GM18526 (cell line): ENCODE measurements around the gene GRIN2A.

Source experiments
- POLR2A ChIP-seq: IDR thresholded peaks from 3 replicates; pipeline ENCODE4 v1.6.1; 2011; ENCODE audit not compliant: insufficient read length; ENCODE audit errors: extremely low read depth

GRIN2A gene

DNA sequence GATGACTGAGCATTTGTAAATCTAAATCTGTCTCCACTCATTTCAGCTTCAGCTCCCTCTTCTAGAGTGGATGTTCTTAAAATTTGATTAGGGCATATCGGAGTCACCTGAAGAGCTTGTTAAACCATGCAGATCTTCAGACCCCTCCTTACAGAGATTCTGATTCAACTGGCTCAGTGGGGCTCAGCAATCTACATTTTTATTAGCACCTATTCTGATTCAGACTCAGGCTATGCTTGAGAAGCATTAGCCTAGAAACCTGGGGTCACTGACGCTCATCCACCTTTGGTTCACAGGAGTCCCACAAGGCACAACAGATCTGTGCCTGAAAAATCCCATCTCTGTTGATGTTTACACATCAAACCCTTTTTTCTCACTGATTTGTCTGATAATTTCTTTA lies 365.6 kb downstream of the GRIN2A start:
- no peak for TF ChIP-seq POLR2A

DNA sequence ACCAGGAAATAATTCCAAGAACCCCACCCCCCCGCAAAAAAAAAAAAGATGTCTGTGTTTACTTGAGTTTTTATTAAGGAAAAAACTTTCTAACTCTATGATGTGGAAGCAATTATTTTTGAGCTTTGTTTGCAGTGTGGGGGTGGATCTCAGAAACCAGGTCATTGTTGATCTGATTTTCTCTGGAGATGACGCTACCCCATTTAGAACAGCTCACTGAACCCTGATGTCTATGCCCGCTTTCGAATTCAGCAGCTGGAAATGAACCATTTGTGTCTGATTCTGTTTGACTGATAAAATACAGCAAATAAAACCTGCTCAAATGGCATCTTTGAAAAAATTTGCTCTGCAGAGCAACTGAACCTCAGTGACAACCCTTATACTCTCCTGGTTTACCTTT lies 368.6 kb downstream of the GRIN2A start:
- no peak for TF ChIP-seq POLR2A

DNA sequence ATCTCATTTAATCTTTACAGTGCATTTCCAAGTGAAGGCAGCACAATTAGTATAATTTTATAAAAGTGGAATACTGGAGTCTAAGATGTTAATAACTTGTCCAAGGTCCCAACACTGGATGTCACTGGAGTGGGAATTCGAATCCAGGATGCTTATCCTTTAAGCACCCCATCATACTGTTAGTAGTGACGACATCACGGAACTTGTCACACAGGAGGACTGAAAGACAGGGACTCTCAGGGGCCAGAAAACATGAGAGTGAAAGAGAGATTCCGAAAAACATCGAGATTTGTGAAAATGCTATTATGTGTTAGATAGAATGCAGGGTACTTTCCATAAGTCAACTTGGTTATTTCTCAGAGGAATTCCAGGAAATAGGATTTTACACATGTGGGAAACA lies 374.0 kb downstream of the GRIN2A start:
- TF ChIP-seq POLR2A, result no peak

DNA sequence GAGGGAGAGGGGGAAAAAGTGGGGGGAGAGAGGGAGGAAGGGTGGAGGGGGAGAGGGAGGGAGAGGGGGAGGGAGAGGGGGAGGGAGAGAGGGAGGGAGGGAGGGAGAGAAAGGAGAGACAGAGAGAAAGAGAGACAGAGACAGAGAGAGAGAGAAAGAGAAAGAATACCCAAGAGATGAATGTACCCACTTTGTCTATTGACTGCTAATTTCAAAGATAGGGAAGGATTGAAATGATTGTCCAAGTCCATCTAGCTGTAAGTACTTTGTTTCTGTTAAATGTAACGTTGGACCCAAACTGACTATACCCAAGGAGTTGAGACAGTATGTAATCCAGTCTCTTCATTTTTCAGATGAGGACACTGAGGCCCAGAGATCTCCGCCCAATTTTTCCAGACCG lies 374.9 kb downstream of the GRIN2A start:
- no peak for TF ChIP-seq POLR2A

DNA sequence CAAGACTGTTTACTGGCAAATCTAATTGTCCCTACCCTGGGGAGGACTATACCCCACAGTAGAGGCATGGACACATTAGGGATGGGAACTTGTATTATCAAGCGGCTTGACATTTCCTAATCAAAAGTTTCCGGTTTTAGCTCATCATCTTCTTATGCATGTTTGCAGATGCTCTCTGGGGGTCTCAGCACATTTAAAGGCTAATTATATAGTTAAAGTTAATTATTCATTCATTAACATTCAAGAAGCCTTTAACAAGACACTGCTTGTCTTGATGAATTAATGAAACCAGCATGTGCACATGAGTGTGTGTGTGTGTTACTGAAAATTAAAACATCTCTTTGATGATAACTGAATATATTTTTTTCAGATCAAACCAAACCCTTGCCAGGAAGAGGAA lies 377.1 kb downstream of the GRIN2A start:
- TF ChIP-seq POLR2A, result no peak

DNA sequence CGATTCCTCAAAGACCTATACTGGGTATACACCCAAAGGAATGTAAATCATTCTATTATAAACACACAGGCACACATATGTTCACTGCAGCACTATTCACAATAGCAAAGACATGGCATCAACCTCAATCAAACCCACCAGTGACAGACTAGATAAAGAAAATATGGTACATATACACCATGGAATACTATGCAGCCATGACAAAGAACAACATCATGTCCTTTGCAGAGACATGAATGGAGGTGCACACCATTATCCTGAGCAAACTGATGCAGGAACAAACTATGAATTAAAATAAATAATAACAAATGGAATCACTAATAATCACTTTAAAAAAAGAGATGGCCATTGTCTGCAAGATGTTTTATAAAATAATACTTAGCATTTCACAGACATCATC lies 380.1 kb downstream of the GRIN2A start:
- no peak for TF ChIP-seq POLR2A

DNA sequence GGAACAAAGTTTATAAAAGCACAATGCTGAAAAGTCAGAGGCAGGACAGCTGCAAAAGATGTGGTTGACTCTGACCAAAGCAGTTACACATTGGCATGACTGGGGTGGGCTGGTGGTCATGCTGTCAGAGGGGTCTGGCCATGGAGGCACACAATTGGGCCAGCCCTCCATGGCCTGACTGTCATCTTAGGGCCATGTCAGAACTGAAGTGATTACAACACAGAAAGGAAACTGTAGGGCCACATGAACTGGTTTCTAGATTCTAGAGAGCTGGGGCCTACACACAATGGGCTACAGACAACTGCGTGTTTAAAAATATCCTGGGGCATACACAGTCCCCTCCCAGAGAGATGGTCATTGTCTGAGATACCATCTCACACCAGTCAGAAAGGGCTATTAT lies 380.6 kb downstream of the GRIN2A start:
- no peak for TF ChIP-seq POLR2A

DNA sequence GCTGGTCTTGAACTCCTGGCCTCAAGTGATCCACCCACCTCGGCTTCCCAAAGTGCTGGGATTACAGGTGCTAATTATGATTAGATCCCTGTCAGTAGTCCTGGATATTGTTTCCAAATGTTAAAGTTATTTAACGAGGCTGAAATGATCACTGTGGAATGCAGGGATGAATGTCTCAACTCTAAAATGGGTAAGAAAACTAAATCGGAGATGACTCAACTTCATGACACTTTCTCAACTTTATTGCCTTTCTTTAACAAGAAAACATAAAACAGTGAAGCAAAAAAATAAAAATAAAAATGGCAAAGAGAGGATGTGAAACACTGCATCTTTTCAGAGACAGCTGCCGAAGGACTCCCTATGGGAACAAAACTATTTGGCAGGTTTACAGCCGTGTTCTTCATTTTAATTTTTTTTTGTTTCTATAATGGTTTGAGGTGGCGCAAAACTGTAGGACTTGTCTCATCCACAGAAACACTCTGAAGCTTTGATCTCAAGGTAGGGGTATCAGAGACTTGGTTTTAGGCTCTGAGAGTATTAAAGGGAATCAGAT lies 382.0 kb downstream of the GRIN2A start:
- TF ChIP-seq POLR2A, result no peak

DNA sequence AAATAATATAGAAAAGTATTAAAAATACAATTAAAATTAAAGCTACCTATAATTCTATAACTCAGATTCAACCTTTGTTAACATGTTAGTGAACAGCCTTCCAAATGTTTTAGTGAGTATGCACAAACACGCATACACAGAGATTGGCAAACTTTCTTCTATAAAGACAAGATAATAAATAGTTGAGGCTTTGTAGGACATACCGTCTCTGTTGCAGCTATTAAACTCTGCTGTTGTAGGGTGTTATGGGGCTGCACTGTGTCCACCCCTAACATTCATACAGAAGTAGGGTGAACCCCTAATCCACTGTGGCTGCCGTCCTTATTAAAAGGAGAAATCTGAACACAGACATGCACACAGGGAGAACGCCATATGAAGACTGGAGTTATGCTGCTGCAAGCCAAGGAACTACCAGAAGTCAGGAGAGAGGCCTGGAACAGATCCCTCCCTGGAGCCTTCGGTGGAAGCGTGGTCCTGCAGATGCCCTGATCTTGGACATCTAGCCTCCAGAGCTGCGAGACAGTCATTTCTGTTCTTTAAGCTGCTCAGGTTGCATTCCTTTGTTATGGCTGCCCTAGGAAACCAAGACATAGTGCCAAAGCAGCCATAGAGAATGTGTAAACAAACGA lies 383.2 kb downstream of the GRIN2A start:
- TF ChIP-seq POLR2A, result no peak

DNA sequence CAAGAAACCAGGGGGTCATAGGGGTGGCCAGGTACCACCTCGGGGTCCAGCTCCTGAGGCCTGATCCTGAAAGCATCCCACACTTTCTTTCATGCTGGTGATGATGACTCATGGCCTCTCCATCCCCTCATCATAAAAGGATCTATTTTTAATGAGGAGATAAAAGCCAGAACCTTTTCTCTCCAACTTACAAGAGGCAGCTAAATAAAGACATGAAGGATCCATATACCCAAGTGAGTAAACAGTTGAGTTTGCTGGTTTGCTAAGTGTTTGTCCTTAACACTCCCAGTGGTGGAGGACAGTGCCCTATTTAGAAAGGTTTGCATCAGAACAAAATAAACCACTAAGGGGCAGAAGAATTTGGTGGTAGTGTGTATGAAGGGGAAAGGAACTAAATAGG lies 383.8 kb downstream of the GRIN2A start:
- TF ChIP-seq POLR2A, result no peak

DNA sequence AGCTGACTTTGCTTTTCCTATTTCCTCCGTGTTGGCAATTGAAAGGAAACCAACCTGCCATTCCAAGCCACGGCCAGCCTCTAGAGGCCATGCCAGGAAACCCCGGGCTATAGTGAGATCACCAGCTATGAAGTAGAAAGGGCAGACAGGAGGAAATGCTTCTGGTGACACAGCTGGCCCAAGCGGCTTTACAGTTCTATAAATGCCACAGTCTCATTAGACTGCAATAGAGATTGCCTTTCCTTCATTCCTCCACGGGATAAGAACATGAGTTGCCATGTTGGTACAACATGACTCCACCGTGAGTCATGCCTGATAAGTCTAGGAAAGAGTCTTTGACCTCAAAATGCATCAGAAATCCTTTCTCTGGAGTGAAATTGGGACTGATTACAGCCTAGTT lies 384.9 kb downstream of the GRIN2A start:
- TF ChIP-seq POLR2A, result no peak

DNA sequence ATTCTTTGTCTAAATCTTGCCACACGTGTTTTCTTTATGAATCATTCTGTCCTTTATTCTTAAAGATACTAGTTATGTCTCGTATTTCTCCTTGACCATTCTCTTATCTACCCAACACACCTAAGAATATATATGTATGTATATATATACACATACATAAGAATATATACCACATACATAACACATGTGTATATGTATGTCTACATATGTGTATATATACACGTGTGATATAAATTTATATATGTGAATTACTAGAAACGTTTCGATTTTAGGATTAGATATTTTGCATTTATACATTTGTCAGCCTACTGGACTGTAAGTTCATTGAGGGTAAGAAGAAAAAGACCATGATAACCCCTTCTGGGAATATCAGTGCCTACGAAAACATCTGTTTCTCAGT lies 388.6 kb downstream of the GRIN2A start:
- no peak for TF ChIP-seq POLR2A

DNA sequence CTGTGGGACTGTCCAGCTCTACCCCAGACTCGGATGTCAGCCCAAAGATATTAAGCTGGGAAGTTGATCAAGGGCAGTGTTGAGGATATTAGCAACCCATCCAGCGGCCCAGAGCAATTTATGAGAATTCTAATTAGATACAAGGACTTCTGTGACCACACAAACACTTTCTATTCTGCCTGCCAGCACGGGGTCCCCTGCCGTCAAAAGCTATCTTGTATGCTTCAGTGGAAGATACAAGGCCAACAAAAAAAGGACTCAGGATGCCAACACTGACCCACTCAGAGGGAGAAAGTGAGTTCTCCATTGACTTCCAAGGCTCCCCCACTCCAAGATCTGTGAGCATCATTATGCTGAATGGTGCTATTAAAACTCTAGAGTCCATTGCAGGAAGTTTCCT lies 390.7 kb downstream of the GRIN2A start:
- no peak for TF ChIP-seq POLR2A

DNA sequence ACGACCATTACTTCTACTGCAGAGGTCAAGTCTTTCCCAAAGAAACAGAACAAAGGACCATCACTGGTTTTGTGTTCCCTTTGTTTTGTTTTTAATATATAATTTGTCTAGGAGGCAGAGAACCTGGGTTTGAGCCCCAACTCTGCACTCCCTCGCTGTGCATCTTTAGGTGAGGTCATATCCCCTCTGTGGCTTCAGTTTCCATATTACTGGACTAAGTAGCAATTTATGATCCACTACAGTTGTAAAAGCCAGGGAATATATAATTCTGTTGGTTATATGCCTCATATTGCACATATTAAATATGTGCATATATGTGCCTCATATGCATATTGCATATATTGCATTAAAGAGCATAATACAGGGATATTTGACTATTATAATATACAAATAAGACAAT lies 392.0 kb downstream of the GRIN2A start:
- TF ChIP-seq POLR2A, result no peak

DNA sequence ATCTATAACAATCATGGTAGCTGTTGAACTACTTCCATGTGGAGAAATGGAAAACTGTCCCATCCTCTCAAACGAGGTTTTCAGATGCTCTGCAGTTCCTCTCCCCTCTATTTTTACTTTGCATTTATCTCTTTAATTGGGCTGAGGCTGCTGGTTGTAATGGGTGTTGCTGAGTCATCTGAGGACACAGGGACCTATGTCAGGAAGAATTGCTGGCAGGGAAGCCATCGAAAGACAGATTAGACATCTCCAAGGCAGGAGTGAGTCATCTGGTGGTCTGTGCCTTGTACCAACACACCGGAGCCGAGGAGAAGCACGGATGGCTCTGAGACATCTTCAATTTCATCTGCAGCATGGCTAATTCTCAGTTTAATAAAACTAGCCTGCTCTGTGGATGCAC lies 394.5 kb downstream of the GRIN2A start:
- TF ChIP-seq POLR2A, result no peak

DNA sequence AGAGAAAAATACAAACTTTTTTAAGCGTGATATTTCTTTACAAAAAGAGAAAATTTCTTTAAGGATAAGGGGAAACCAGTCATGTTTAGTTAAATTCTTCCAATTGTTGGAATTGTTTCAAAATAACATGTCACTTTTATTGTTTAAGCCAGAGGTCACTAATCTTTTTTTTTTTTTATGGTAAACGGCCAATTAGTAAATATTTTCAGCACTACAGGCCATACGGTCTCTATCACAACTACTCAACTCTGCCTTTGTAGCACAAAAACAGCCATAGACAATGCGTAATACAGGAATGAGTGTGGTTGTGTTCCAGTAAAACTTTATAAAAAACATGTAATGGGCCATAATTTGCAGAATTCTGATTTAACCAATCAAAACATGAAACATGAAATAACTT lies 401.4 kb downstream of the GRIN2A start:
- no peak for TF ChIP-seq POLR2A

DNA sequence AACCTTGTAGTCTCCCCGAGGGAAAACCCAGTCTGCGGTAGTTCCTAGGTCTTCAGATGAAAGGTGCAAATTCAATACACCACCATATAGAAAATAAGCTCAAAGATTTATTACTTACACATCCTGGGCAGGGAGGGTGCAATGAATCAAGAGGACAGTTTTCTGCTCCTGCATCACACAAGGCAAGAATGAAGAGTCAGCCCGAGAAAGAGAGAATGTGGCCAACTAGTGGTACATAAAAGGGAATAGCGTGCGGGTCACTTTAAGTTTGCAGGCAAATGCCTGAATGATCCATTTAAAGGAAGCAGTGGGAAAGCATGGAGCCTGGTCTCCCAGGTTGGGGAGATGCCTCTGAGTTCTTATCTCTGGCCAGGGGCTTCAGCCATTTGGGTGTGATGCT lies 403.4 kb downstream of the GRIN2A start:
- TF ChIP-seq POLR2A, result no peak
